HG02610 (cell line): ENCODE results near the gene AGTR1.
A peak's percentile ranks its signal among the peaks of the same experiment; 100 is the strongest.
"Not testable (repeated sequence)": the region's sequence is repeated elsewhere in the genome, so short reads cannot be mapped to it uniquely, and the experiment has no call there.

Experiments
- ATAC-seq: cut with Tn5 transposase; IDR thresholded peaks from one replicate; pipeline ENCODE4 v1.9.1; 2021; ENCODE audit warnings: mild to moderate bottlenecking, moderate library complexity; ENCODE audit not compliant: unreplicated experiment

Gene AGTR1

DNA sequence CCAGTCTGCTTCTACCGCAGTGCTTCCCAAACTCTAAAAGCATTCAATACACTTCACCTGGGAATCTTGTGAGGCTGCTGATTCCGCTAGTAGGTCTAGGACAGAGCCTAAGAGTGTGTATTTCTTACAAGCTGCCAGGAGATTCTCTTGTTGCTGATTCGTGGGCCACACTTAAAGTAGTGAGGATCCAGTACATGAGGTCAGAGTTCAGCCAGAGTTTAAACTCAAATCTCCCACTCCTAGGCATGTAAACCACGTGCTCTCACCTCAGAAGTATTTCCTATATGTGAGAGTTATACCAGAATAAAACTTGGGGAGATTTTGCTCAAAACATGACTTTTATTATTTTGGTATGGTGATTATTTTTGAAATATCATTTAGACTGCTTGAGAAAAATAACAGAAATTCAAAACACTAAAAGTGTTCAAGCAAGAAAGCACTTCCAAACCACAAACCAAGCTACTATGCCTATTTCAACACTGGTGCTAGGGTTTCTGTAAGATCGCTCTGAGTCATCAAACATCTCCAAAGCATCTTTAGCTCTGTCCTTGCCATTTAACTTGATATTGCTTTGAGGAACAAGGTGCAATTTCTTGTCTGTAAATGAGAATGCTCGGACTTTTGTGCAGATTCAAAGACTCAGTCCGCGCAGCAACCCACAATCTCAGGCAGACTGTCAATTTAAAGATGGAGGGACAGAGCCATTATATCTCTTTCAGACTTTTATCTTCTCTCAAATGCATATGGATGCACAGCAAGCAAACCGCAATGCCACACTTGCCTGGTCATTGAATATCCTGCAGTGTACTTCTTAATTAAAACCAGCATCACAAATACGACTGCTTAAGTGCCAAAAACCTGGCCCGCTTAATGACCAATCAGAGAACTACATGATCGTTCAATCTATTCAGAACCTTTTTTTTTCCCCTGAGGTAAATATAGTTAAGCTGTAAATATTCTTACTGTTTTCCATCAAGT, 59.8 kb downstream of the AGTR1 start:
- peak; percentile 66 for ATAC-seq

DNA sequence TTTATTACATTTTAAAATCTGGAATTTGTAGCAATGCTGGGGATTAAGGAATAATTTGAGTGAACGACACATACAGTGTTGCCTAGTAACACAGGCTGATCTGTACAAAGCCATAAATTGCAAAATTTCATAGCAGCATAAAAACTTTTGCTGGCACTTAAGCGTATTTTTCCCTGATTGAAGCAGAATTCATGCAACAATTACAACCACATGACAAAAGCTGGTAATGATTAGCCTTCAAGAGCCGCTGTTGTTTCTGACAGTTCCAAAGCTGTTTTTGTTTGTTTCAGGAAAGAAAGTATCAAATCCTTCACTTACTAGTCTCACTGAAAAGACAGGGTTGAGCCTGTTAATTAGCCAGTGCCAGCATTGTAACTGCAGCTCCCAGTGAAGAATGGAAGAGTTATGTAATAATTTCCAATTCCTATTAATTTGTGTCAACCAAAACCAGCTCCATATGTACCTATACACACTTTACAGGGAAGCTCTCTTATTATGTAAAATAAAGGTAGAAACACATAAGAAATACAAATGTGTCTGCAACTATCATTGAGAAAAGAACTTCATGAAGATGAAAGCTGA, 60.7 kb downstream of the AGTR1 start:
- ATAC-seq: no peak

DNA sequence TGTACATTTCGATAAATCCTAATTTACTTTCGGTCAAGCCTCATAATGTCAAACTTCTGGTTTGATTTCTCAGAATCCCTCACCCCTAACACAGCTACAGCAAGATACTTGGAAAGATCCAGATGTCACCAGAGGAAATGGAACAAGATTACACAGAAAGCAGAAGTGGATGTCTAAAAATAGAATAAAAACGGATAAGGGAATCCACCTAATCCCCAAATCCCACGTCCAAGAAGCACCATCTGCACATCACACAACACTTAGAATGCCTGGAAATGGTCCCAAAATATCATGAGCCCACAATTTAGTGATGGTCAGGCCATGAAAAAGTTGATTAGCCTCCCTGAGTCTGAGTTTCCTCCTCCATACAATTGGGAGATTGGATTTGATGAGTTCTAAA, 61.7 kb downstream of the AGTR1 start:
- no peak for ATAC-seq

DNA sequence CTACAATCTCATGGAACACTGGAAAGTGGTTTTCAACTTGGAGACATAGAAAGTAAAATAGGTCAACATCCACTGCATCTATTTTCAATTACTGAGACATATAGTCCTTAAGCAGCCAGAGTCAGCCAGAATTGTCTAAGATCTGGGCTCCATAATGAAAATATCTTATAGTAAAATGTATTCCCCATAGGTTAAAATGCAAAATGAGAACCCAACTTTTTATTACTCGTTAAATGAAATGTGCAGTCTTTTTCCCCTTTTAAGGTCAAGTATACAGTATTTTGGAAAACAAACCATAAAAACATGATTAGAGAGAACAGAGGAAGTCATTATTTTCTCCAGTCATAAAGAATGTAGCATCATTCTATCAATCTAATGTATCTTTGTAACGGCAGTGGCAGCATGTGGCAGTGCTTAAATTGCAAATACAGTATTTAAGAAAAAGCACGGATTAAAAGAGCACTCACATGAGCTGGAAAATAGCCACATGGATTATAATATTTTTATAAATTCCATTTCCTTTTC, 65.5 kb downstream of the AGTR1 start:
- no peak for ATAC-seq

DNA sequence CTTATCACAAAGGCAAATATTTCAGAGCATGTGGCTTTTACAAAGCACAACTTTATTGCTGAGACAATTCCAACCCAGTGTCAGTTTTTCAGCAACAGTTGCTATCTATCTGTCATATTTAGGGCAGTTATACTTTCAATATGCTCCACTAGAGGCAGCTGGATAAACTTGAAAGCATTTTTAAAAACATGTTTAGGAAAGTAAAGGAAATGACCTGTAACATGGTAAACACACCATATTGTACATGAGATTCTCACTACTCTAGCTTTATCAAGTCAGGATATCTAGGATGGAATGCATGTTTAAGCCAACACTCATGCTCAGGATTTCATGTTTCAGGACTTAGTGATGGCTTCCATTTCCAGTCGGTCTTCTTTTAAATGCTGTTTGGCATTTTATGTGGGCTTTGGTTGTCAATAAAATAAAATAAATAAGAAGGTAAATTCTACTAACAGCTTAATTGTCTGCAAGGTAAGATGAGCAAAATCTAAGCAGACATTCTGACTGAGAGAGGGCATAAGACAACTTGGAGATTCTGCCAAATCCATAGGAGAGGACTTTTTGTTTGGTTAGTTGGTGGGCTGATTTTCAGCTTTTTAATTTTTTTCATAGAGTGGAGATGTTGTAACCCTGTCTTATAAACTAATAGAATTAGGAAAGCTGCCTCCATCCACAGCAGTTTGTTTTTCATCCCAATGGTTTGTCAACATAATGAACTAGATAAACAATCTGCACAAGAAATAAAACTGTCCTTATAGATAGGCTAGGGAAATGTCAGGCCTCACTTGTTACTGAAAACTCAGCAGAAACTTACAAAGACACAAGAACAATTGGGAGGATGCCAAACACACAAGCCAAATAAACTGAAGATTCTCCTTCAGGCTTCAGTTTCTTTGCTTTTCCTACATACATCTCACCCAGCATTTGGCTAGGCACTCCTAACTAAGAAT, 66.6 kb downstream of the AGTR1 start:
- no peak for ATAC-seq

DNA sequence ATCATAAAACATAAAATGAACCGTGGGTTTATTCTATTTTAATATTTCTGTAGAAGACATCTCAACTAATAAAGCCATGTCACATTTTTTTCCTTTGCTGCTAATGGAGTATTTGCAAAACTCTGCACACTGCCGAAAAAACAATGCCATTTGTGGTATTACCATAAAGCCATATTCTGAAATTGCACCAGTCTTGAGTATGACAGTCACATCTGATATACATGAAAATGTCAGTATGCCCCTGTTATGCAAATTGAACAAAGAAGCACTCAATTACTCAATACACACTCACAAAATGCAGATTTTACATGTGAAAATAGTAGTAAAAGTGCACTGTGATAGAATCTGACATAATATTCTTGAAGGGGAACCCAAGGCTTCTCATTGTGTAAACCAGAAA, 74.7 kb downstream of the AGTR1 start:
- ATAC-seq: no peak

DNA sequence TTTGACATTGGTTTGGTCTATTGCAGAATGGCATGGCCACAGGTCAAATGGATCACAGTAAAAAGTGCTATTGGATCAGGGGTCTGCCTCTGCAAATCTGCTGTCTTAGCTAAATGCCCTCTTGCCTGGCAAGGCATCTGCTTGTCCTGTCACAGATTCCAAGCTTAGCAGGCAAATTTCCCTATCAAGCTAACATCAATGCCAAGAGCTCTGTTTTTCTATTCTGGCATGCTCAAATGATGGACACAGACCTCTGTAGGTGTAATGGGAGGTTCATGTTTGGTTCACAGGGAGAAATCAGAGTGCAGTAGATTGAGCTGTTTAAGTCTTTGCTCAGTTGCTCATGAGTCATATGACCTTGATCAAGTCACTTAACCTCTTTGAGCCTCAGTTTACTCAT, 75.1 kb downstream of the AGTR1 start:
- ATAC-seq: no peak

DNA sequence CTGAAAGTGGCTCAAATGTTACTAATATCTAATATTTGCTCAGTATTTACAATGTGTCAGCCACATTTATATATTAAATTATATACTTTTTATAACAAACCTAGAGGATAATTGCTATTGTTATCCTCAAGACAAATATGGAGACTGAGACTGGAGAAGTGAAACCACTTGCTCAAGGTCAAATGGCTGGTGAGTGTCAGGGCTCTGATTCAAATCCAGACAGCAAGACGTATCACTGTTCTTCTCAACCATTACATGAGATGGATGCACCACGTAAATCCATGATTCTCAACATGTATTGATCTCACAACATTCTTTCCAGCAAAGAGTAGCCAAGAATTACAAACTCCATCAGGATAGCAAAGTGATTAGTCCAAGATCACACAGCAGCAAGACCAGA, 76.1 kb downstream of the AGTR1 start:
- ATAC-seq: no peak

DNA sequence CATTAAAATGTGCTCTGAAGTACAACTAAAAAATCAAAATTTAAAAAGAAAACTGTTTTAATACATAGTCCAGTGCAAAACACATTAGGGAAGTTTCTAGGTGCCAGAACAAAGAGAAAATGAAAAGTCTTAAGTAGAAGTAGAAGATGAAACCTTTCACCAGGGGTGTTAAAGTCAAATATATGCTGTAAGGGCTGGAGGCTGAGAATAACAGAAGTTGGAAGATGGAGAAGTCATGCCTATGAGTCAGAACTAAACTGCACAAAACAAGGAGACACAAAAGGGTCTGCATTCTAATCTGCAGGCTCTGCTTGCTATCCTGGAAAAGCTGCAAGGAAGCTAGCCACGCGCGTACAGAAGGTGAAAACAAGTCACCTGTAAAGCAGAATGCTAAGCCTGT, 81.2 kb downstream of the AGTR1 start:
- no peak for ATAC-seq

DNA sequence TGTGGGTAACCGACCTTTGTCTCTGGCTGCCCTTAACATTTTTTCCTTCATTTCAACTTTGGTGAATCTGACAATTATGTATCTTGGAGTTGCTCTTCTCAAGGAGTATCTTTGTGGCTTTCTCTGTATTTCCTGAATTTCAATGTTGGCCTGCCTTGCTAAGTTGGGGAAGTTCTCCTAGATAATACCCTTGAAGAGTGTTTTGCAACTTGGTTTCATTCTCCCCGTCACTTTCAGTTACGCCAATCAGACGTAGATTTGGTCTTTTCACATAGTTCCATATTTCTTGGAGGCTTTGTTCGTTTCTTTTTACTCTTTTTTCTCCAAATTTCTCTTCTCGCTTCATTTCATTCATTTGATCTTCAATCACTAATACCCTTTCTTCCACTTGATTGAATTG, 87.3 kb downstream of the AGTR1 start:
- not testable (repeated sequence) for ATAC-seq

DNA sequence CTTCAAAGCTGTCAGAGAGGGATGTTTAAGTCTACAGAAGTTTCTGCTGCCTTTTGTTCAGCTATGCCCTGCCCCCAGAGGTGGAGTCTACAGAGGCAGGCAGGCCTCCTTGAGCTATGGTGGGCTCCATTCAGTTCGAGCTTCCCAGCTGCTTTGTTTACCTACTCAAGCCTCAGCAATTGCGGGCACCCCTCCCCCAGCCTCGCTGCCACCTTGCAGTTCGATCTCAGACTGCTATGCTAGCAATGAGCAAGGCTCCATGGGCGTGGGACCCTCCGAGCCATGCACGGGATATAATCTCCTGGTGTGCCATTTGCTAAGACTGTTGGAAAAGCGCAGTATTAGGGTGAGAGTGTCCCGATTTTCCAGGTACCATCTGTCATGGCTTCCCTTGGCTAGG, 88.5 kb downstream of the AGTR1 start:
- not testable (repeated sequence) for ATAC-seq

DNA sequence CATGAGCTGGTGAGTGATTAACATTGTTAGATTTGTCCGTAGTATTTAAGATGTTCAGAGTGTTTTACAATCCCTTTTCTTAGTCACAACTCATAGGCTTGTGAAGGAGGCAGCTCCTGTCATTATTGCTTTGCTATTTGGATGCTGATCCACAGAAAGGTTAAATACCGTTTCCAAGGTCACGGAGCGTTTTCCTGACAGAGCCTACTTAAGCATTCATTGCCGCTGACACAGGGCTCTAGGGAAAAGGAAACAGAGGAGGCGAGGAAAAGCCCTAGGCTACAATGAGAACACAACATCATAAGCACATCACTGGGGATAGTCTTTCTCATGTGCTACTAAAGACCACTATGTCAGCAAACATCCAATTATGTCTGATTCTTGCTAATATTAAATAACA, 91.4 kb downstream of the AGTR1 start:
- ATAC-seq: no peak

DNA sequence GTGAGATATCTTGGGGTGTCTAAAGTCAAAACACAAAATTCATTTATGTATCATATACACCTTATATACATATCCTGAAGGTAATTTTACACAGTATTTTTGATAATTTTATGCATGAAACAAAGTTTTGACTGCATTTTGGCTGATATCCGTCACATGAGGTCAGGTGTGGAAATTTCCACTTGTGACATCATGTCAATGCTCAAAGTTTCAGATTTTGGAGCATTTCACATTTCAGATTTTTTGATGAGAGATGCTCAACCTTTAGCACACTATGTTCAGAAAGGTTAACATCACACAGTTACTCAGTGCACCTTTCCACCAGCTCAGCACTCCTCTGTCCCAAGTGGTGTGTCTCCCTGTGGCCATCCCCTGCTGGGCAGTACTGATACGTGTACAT, 92.2 kb downstream of the AGTR1 start:
- no peak for ATAC-seq

DNA sequence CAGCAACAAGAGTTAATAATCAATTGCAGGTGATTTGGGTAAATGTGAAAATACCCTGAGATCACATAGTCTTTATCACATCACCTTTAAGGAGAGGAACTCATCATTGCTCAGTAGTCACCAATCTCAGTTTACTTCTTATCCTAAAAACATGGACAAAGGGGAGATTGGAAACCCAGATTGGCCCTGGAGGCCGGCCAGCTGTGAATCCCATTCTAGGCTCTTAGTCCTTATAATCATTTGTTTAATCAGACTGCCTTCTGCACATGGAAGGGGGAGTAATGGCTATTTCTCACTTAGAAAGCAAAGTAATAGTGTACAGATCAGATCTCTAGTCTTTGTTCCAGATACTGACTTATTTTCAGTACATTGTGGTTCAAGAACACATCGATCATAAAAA, 92.7 kb downstream of the AGTR1 start:
- ATAC-seq: no peak

DNA sequence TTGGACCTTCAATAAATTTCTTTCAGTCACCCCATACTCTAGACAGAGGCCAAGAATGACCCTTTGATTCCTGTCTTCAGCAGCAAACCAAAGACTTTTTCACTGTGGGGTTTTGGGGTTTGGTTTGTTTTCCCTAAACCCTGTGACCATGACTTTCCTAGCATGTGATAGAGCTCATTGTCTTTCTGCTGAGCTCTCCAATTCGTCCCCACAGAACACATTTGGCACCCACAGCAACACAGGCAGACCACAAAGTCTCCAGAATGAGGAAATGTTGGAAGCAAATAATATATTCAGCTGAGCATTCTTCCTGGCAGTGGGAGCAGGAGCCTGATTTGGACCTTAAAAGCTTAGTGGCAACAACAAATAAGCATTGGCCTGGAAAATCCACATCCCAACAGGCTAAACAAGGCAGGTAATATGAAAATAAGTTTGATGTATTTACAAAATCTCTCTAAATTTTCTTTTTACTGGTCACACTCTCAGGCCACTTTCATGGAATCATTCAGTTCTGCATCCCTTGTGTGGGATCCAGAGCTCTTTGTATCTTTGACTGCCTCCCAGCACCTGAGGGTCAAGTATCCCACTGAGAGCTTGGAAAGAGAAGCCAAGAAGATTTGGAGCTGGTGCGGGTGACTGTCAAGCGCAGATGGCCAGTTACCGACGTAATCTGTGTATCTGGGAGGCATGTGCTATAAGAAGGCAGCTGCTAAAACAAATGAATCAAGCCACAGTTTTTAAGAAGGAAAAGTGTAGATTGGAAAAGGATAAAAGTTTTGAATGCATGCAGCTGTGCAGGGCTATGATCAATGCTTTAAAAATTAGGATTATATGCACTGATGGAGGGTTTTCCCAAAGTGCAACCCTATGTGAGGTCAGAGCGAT, 93.4 kb downstream of the AGTR1 start:
- ATAC-seq: no peak

DNA sequence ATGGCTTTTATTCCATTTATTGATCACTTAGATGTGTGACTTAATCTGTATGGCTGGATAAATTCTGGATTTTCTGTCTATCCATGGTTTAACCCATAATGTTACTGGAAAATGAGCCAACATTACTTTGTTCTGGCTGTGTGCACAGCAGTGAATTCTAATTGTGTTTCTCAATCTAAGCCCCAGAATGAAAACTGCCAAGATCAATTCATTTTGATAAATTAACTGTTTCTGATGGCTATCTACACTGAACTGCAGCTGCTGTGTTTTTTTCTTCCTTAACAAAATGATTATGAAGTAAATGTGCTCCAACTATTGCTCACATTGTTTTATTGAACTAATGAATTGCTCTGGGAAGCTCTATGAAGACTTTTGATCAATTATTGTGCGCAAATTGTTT, 94.2 kb downstream of the AGTR1 start:
- ATAC-seq: no peak

DNA sequence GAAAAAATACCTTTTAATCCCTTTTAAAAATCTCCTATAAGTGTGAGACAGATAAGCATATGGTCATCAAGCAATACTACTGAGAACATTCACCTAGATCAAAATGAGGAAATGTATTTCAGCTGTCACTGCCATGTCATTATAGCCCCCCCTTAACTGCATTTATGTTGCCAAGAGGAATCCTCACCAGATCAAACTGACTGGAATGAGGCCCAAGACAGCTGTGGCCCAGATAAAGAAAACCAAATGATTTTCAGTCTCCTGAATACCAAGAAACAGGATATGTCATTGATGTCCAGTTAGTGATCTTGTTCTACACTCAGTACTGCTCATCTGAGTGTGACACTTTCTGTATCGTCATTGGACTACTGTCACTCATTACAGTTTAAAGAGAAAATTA, 94.8 kb downstream of the AGTR1 start:
- no peak for ATAC-seq
